ENCODE measurements around the gene PRDM15.

- TF ChIP-seq CTCF (IDR thresholded peaks at IDR 0.05 in 2 of 3, conservative IDR thresholded peaks at IDR 0.05 in 1 of 3; ENCODE audit: borderline replicate concordance in 1 of 3, insufficient read depth in 1 of 3, low read depth in 2 of 3, low read length in 2 of 3), result no peak
- no peak for TF ChIP-seq ATF3 (IDR thresholded peaks at IDR 0.05)
- no peak for TF ChIP-seq POLR2A (IDR thresholded peaks at IDR 0.05; ENCODE audit: borderline replicate concordance, extremely low read depth, insufficient read depth, insufficient read length)
- TF ChIP-seq EZH2 (IDR thresholded peaks at IDR 0.05), result no peak
- TF ChIP-seq POLR2AphosphoS5 (IDR thresholded peaks at IDR 0.05; ENCODE audit: low read depth, low read length), result no peak
- TF ChIP-seq YY1 (IDR thresholded peaks at IDR 0.05; ENCODE audit: extremely low read depth, insufficient replicate concordance, low read depth, low read length), result no peak
- TF ChIP-seq ZBTB33 (IDR thresholded peaks at IDR 0.05; ENCODE audit: extremely low read depth, insufficient replicate concordance, low read length), result no peak
- TF ChIP-seq EZH2phosphoT487 (IDR thresholded peaks at IDR 0.05; ENCODE audit: borderline replicate concordance), result no peak
- TF ChIP-seq MAX (IDR thresholded peaks at IDR 0.05), result no peak
- no peak for TF ChIP-seq CEBPB (IDR thresholded peaks at IDR 0.05; ENCODE audit: low read depth)
- 0 out of 2 replicates have a peak, but pooled peaks have one; percentile 21 for TF ChIP-seq SP1 (IDR thresholded peaks at IDR 0.05; ENCODE audit: low read depth)
- no peak for TF ChIP-seq SRF (IDR thresholded peaks at IDR 0.05; ENCODE audit: low read depth)
- TF ChIP-seq CBX3 (IDR thresholded peaks at IDR 0.05; ENCODE audit: low read depth), result 0 out of 2 replicates have a peak, but pooled peaks have one; percentile 22
Observed at GRCh38 chr21:41750532-41751151, 128.5 kb downstream of the PRDM15 start.
